AG04450 (cell line): ENCODE measurements around the gene HTT-AS. TPM values are rescaled to one million over a fixed set of nuclear protein-coding genes. Genes with fewer than 3 reads are reported as not detected.
A peak's percentile ranks its signal among the peaks of the same experiment; 100 is the strongest.

Experiments used
- CTCF ChIA-PET: fragments of 300-600, 350-600 bp; formaldehyde crosslinking; extraction: SDS; loops from one replicate; lab custom pipeline; 2022; ENCODE audit warnings: antibody characterized with exemption, inconsistent platforms; lab: Charles Lee
- POLR2A ChIA-PET: fragments of 350-600 bp; formaldehyde crosslinking; extraction: SDS; loops from one replicate; lab custom pipeline; 2021; ENCODE audit warnings: antibody characterized with exemption, inconsistent platforms; lab: Yijun Ruan, JAX
- DNase-seq: peaks from one replicate; pipeline ENCODE4 v3.0.0-alpha.2; 2011; ENCODE audit warnings: low read depth, low spot score
- H3K27ac ChIP-seq: one replicate; pipeline ENCODE4 v1.5.1; 2012; ENCODE audit warnings: low read depth, low read length, control low read depth
- H3K27me3 ChIP-seq: one replicate; pipeline ENCODE4 v1.6.0; 2012; ENCODE audit warnings: low read length; ENCODE audit not compliant: control insufficient read depth, insufficient read depth
- H3K4me3 ChIP-seq: 2 replicates; pipeline ENCODE4 v1.5.1; 2011; ENCODE audit warnings: mild to moderate bottlenecking, low read depth, low read length, control low read depth
- H3K9me3 ChIP-seq: 2 replicates; pipeline ENCODE4 v1.5.1; 2012; ENCODE audit warnings: low read length; ENCODE audit not compliant: control insufficient read depth, insufficient read depth
- polyA minus RNA-seq: library from RNA; depleted of rRNA, polyadenylated mRNA; stranded (reverse); fragments of >200 nt; gene quantifications from 2 replicates; pipeline ENCODE4 v1.2.3, GENCODE V29; 2011; rRNA and poly(A)+ RNA removed
- polyA plus RNA-seq: library from polyadenylated mRNA; depleted of rRNA; stranded (reverse); fragments of >200 nt; gene quantifications from 2 replicates; pipeline ENCODE4 v1.2.3, GENCODE V29; 2011; rRNA removed
- TF ChIP-seq, protein P1 (sequence below): IDR thresholded peaks from 2 replicates; pipeline ENCODE4 v1.5.1; 2011; ENCODE audit warnings: low read depth, low read length, control low read depth, inconsistent platforms

The HTT-AS gene
- polyA plus RNA-seq (not detected in 2 replicates), polyA minus RNA-seq (not detected in 2 replicates)

GRCh38 chr4:3074078-3074845 is at the start of gene HTT-AS, which contains the start of gene HTT:
TSS of gene HTT-AS (minus strand) at chr4:3074538.
TSS of gene HTT (plus strand) at chr4:3074681. CDS start at chr4:3074826, 145 bp downstream.
- H3K27ac ChIP-seq = peak within 1 kb of the TSS; percentile 90
- H3K27me3 ChIP-seq = no peaks in the 10 kb centered on the region
- H3K9me3 ChIP-seq = no peaks in the 10 kb centered on the region; the same call in 1 of the 2 replicates
- TF ChIP-seq, protein P1, sequence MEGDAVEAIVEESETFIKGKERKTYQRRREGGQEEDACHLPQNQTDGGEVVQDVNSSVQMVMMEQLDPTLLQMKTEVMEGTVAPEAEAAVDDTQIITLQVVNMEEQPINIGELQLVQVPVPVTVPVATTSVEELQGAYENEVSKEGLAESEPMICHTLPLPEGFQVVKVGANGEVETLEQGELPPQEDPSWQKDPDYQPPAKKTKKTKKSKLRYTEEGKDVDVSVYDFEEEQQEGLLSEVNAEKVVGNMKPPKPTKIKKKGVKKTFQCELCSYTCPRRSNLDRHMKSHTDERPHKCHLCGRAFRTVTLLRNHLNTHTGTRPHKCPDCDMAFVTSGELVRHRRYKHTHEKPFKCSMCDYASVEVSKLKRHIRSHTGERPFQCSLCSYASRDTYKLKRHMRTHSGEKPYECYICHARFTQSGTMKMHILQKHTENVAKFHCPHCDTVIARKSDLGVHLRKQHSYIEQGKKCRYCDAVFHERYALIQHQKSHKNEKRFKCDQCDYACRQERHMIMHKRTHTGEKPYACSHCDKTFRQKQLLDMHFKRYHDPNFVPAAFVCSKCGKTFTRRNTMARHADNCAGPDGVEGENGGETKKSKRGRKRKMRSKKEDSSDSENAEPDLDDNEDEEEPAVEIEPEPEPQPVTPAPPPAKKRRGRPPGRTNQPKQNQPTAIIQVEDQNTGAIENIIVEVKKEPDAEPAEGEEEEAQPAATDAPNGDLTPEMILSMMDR = 0 out of 2 replicates have a peak, but pooled peaks have one; percentile 9
- ChIA-PET CTCF (interaction anchor here (0.6 to 1.2 kb wide), 2 partner anchors 28 to 393 kb away, joined by 3 to 5 read pairs; no protein-coding TSS in a partner anchor), POLR2A (no interaction called here)
- DNase-seq = peak; percentile 81
- H3K4me3 ChIP-seq = peak within 1 kb of the TSS; percentile 96

- Histone ChIP-seq H3K27me3 (no peaks in the 10 kb centered on the region), H3K4me3 (no peak overlapping the region), H3K9me3 (no peaks in the 10 kb centered on the region), H3K27ac (peak overlapping the region; percentile 55)
- no peak for DNase-seq
- ChIA-PET POLR2A (no interaction called here), CTCF (interaction anchor here (0.9 to 6.2 kb wide), 4 partner anchors 10 to 16 kb away, joined by 4 to 51 read pairs (median 4); no protein-coding TSS in a partner anchor)
- TF ChIP-seq, protein P1 = no peak
These were observed 48.9 kb upstream of the HTT-AS start for GRCh38 chr4:3123181-3123671.

DNA sequence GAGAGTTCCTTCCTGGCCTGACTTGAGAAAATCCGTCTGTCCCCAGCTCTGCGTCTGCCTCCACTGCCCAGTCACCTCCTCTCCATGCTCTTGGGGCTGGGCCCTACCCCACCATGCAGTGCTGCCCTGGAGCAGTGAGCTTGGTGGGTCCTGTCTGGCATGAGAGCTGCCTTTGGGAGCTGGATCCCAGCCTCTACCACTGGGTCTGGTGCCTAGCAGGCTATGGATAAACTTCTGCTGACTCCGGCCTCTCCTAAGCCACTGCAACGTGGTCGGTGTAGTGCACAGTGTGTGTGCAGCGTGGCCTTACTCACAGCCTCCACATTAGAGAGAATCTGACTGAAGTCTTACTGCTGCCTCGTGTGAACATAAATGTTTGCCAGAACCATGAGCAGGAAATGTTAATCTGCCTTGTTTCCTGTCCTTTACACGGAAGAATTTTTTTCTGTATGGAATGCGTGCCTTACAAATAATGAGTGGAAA is 47.8 kb upstream of the HTT-AS start:
- no peaks in the 10 kb centered on the region for H3K27me3 ChIP-seq
- no peaks in the 10 kb centered on the region for H3K9me3 ChIP-seq
- H3K27ac ChIP-seq = peak overlapping the region; percentile 71
- no peak for DNase-seq
- TF ChIP-seq, protein P1 = no peak
- CTCF ChIA-PET = interaction anchor here (1.6 to 6.2 kb wide), 2 partner anchors 15 kb away, joined by 4 to 51 read pairs; no protein-coding TSS in a partner anchor
- no peak overlapping the region for H3K4me3 ChIP-seq
- POLR2A ChIA-PET = no interaction called here

- ChIA-PET POLR2A (no interaction called here), CTCF (interaction anchor here (6.2 kb wide), 1 partner anchor 14 kb away, joined by 51 read pairs; no protein-coding TSS in a partner anchor)
- DNase-seq = no peak
These were observed 47.3 kb upstream of the HTT-AS start for GRCh38 chr4:3121596-3121995.

More at GRCh38 chr4:3121596-3121995, 47.3 kb upstream of the HTT-AS start:
- no peaks in the 10 kb centered on the region for H3K9me3 ChIP-seq
- no peaks in the 10 kb centered on the region for H3K27me3 ChIP-seq
- TF ChIP-seq, protein P1 = no peak
- H3K27ac ChIP-seq = peak overlapping the region; percentile 71
- H3K4me3 ChIP-seq = no peak overlapping the region
